ENCODE results near the gene PCNT. TPM values are rescaled to one million over a fixed set of nuclear protein-coding genes. Genes with fewer than 3 reads are reported as not detected.

The PCNT gene
- polyA plus RNA-seq, 1 donor from 2014 or later: 28.2 TPM

- Histone ChIP-seq H2AFZ (ENCODE audit: low read depth, low read length) (no peak overlapping the region), H3K4me2 (ENCODE audit: low read length) (no peak overlapping the region), H3K4me3 (ENCODE audit: low read length) (no peak overlapping the region), H4K20me1 (ENCODE audit: insufficient read depth) (no peaks in the 10 kb centered on the region), H3K9me2 (ENCODE audit: insufficient read depth, low read length) (no peaks in the 10 kb centered on the region), H3K79me2 (replicated peaks; ENCODE audit: insufficient read depth, low read length) (no peaks in the 10 kb centered on the region), H3K9ac (ENCODE audit: low read length) (no peak overlapping the region), H3K27me3 (ENCODE audit: insufficient read depth, low read depth, low read length) (no peaks in the 10 kb centered on the region), H3K9me3 (ENCODE audit: low read length) (no peaks in the 10 kb centered on the region), H3F3A (ENCODE audit: insufficient read depth, low read length, poor library complexity, severe bottlenecking) (no peaks in the 10 kb centered on the region), H3K27ac (ENCODE audit: low read length) (no peak overlapping the region), H3K36me3 (ENCODE audit: insufficient read depth, low read length) (no peaks in the 10 kb centered on the region)
- no peak for TF ChIP-seq EZH2 (IDR thresholded peaks at IDR 0.05; ENCODE audit: borderline replicate concordance, insufficient read depth, low read length, poor library complexity, severe bottlenecking)
- no peak for TF ChIP-seq EP300 (conservative IDR thresholded peaks at IDR 0.05; ENCODE audit: poor library complexity, severe bottlenecking)
- no peak for TF ChIP-seq POLR2AphosphoS5 (IDR thresholded peaks at IDR 0.05)
- no peak for TF ChIP-seq MXI1 (conservative IDR thresholded peaks at IDR 0.05; ENCODE audit: poor library complexity, severe bottlenecking)
- no peak for TF ChIP-seq TAF1 (IDR thresholded peaks at IDR 0.05; ENCODE audit: low read depth)
- TF ChIP-seq REST (IDR thresholded peaks at IDR 0.05; ENCODE audit: borderline replicate concordance): no peak
- no peak for TF ChIP-seq RAD21 (conservative IDR thresholded peaks at IDR 0.05)
These were observed 30.1 kb downstream of the PCNT start for GRCh38 chr21:46354046-46354445.

GRCh38 chr21:46354518-46354917 is 30.6 kb downstream of the PCNT start:
- H3K9ac ChIP-seq (ENCODE audit: low read length): no peak overlapping the region
- H3K79me2 ChIP-seq (replicated peaks; ENCODE audit: insufficient read depth, low read length): no peaks in the 10 kb centered on the region
- H3K27me3 ChIP-seq (ENCODE audit: insufficient read depth, low read depth, low read length): no peaks in the 10 kb centered on the region
- TF ChIP-seq REST (IDR thresholded peaks at IDR 0.05; ENCODE audit: borderline replicate concordance) (no peak), CTCF (IDR thresholded peaks at IDR 0.05; ENCODE audit: poor library complexity, severe bottlenecking) (no peak), TAF1 (IDR thresholded peaks at IDR 0.05; ENCODE audit: low read depth) (no peak), RAD21 (conservative IDR thresholded peaks at IDR 0.05) (no peak), MXI1 (conservative IDR thresholded peaks at IDR 0.05; ENCODE audit: poor library complexity, severe bottlenecking) (no peak), EP300 (conservative IDR thresholded peaks at IDR 0.05; ENCODE audit: poor library complexity, severe bottlenecking) (no peak)
- no peaks in the 10 kb centered on the region for H3K9me2 ChIP-seq (ENCODE audit: insufficient read depth, low read length)
- no peak overlapping the region for H3K4me2 ChIP-seq (ENCODE audit: low read length)
- no peaks in the 10 kb centered on the region for H4K20me1 ChIP-seq (ENCODE audit: insufficient read depth)
- no peaks in the 10 kb centered on the region for H3K9me3 ChIP-seq (ENCODE audit: low read length)
- H3K4me3 ChIP-seq (ENCODE audit: low read length): no peak overlapping the region
- no peaks in the 10 kb centered on the region for H3K36me3 ChIP-seq (ENCODE audit: insufficient read depth, low read length)
- no peak overlapping the region for H2AFZ ChIP-seq (ENCODE audit: low read depth, low read length)
- H3K27ac ChIP-seq (ENCODE audit: low read length): no peak overlapping the region
- H3F3A ChIP-seq (ENCODE audit: insufficient read depth, low read length, poor library complexity, severe bottlenecking): no peaks in the 10 kb centered on the region
